ENCODE results near the gene RPRD2. TPM values are rescaled to one million over a fixed set of nuclear protein-coding genes. Genes with fewer than 3 reads are reported as not detected.

Gene RPRD2
- polyA plus RNA-seq, 1 experiment: 19.7 TPM

GRCh38 chr1:150525348-150525747 lies 161.4 kb downstream of the RPRD2 start:
- H3K9me3 ChIP-seq (ENCODE audit: control insufficient read depth, insufficient read depth, low read length): no peaks in the 10 kb centered on the region; the same call in 1 of the 2 replicates
- ChIA-PET POLR2A (no interaction called here), CTCF (no interaction called here)
- no peak overlapping the region for H3K4me3 ChIP-seq (ENCODE audit: low read depth, low read length)
- H3K27ac ChIP-seq (ENCODE audit: low read depth, low read length): no peak overlapping the region
- no peak for TF ChIP-seq CTCF (IDR thresholded peaks at IDR 0.05; ENCODE audit: low read depth, low read length)
- no peak for DNase-seq (ENCODE audit: low read depth, low spot score)
- no peaks in the 10 kb centered on the region for H3K27me3 ChIP-seq (ENCODE audit: control insufficient read depth, insufficient read depth, low read length)

Other genes starting within 250 kb of the RPRD2 start
- 62.0 and 73.4 TPM in 2 replicates for gene PLEKHO1, start 214.2 kb upstream of the RPRD2 start, polyA plus RNA-seq (2011; rRNA removed)
- 16.8 and 22.7 TPM in 2 replicates for gene ANP32E, start 128.0 kb upstream of the RPRD2 start, polyA plus RNA-seq (2011; rRNA removed)
- 0.09 TPM in 2 replicates for gene CA14, start 106.4 kb upstream of the RPRD2 start, polyA plus RNA-seq (2011; rRNA removed)
- gene APH1A, start 95.1 kb upstream of the RPRD2 start, polyA plus RNA-seq (2011; rRNA removed): 117 and 121 TPM in 2 replicates
- 78.3 and 79.3 TPM in 2 replicates for gene C1orf54, start 91.4 kb upstream of the RPRD2 start, polyA plus RNA-seq (2011; rRNA removed)
- gene CIART, start 81.6 kb upstream of the RPRD2 start, polyA plus RNA-seq (2011; rRNA removed): 8.6 and 9.4 TPM in 2 replicates
- 65.2 and 71.0 TPM in 2 replicates for gene MRPS21, start 70.3 kb upstream of the RPRD2 start, polyA plus RNA-seq (2011; rRNA removed)
- gene PRPF3, start 42.6 kb upstream of the RPRD2 start, polyA plus RNA-seq (2011; rRNA removed): 33.8 and 35.9 TPM in 2 replicates
- gene TARS2, start 123.3 kb downstream of the RPRD2 start, polyA plus RNA-seq (2011; rRNA removed): 14.5 and 14.6 TPM in 2 replicates
- 122 and 163 TPM in 2 replicates for gene ECM1, start 144.0 kb downstream of the RPRD2 start, polyA plus RNA-seq (2011; rRNA removed)
- gene FALEC, start 151.6 kb downstream of the RPRD2 start, polyA plus RNA-seq (2011; rRNA removed): not detected in 2 replicates
- gene ADAMTSL4, start 185.3 kb downstream of the RPRD2 start, polyA plus RNA-seq (2011; rRNA removed): 4.2 and 4.9 TPM in 2 replicates
- gene MCL1, start 215.5 kb downstream of the RPRD2 start, polyA plus RNA-seq (2011; rRNA removed): 107 and 138 TPM in 2 replicates